NCI-H2227 (cell line): ENCODE data around the gene PSAT1.
A peak's percentile ranks its signal among the peaks of the same experiment; 100 is the strongest.

Experiments used
- DNase-seq: peaks from one replicate; lab custom pipeline; 2025; ENCODE audit not compliant: unreplicated experiment; lab: John Stamatoyannopoulos, UW

Gene PSAT1

DNA sequence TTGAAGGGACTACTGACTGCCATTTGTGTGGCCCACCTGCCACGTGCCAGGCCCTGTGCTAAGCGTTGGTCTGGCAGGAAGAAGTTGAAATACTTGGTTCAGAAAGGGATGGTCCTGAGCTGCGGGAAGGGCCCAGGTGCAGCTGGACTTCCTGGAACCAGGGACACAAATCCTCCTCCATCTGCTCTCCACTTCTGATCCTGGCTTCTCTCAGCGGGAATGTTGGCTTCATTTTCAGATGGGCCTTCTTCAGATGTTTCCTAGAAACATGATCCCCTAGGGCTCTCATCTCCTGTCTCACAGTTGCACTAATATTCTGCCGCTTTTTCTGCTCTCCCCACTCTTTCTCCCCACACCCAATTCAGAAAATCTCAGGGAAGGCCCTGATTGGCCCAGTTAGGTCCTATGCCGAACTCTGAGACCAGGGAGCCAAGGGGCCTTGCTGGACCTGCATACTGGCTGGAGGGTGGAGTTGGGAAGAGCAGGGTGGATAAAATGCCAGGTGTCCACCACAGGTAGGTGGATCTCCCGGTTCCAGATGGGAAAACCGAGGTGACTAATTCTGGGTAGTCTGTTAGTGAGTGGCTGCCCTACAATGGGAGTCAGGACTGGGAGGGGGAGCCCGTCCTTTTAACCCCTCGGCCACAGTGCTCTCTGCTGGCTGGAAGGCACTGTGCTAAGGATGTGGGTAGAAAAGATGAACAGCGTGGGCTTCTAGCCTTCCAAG, 19.4 kb downstream of the PSAT1 start:
- no peak for DNase-seq

DNA sequence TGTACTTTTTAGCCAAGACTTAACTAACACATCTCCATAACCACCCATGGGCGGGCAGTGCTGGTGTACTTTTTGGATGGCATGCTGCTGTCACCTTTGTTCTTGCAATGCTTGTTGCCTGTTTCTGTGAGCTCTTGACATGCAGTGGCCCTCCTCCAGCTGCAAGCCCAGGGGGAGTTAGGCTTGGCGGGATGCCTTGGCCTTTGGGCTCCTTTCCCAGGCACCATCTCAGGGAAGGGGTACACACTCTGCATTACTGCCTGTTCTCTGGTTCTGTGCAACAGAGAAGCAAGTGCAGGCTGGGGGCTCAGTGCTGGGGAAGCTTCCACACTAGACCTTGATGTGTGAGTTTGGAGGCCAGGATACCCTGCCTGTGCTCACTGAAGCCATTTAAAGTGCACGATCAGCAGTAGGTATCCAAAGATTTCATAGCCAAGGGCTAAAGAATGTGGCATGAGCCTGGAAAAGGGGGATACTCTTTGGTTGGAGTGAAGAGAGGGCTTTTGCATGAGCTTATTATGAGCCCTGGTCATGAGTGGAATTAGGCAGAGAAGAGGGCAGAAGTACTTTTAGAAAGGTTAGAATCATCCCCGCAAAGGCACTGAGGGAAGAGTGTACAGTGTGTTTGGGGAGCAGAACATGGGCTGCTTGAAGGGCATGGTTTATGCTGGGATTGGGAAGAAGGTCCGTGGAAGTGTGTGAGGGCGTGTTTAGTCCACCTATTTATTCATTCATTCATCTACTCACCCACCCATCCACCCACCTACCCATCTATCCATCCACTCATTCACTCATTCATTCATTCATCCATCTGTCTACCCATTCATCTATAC, 22.5 kb downstream of the PSAT1 start:
- no peak for DNase-seq

DNA sequence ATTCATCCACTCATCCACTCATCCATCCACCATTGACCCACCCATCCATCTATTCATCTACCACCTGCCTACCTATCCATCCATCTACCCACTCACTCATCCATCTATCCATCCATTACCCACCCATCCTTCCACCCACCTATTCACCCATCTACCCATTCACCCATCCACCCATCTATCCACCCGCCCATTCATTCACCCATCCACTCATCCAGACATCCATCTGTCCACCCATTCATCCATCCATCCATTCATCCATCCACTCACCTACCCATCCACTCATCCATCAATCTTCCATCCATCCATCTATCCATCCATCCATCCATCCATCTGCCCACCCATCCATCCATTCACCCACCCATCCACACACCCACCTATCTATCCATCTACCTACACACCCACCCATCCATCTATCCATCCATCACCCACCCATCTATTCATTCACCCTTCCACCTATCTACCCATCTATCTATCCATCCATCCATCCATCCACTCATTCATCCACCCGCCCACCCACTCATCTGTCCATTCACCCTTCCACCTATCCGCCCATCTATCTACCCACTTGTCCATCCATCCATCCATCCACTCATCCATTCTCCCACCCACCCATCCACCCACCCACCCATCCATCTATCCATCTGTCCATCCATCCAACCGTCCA, 23.2 kb downstream of the PSAT1 start:
- no peak for DNase-seq

DNA sequence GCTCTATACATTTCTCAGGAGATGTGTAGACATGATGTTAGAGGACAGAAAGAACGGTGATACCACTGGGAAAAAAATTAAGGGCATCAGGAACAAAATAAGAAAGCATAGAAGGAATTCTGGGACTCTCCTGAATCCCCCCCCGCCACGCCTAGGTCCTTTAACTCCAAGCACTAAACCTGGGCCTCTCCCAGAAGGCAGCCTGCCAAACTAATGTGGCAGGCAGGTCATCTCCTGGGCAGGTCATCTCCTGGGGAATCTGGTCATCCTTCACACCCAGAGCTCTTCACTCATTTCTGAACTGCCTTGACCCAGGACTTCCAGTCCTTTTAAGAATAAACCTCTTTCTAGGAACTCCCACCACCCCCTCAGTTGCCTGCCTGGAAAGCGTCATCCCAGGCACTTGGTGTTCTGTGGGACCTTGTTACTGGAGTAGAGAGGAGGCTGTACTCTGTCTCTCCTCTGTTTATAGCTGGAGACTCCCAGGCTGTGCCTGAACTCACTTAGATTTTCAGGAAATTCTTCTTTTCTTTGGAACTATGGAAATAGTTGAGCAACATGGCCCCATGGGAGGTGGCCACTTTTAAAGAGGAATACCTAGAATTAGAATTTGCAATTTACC, 24.1 kb downstream of the PSAT1 start:
- DNase-seq = no peak

DNA sequence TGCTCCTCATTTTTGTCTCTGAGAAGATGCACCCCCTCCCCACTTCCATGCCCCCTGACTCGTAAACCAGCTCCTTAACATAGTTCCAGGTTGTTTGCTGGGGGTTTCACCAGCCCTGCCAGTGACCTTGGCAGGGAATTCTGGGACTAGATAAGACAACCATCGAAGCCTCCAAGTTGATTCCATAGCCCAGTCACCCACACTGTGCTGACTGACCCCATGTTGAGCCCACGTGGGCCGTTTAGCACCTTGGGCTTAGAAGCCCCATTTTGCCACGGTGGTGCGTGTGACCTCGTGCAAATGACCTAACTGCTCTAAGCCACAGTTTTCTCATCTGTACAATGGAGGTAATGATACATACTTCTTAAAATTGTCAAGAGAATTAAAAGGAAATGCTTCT, 24.6 kb downstream of the PSAT1 start:
- DNase-seq = no peak

DNA sequence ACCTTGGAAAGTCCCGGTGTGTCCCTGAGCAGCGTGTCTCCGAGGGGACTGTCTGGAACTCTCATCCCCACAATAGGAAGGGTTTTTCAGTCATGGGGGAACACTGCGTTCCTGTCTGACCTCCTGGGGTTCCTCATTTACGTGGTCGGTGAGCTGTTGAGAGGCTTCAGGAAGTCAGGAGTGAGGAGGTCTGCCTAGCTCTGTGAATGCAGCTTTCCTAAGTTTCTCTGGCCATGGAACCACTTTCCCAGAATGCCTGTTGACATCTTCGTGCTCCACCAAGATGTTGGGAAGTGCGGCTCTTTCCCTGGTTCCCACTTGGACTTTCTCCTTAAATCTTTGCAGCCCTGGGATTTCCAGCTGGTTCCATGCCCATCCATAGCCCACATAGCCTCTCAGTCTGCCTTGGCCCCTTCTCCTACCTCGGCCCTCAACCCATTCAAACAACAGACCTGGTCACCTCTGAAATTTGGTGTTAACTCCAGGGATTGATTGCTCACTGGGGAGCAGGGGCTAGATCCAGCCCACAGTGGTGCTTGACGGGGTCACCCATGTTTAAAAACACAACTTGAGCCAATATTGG, 27.2 kb downstream of the PSAT1 start:
- no peak for DNase-seq

DNA sequence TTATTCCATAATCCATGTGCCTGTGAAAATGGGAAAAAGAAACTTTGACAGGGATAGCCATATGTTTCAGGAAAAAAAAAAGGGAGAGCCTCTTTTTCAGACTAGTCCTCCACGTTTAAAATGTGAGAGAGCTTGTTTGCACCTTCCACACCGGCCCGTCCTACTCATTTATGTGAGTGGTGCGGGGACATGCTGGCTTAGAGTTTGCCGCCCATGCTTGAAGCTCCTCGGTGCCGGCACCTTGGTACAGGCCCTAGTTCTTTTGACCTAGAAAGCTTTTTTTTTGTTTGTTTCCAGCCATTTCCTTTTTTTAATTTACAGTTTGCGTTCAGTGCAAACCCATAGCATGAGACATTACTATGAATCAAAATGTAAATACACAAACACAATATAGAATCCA, 27.8 kb downstream of the PSAT1 start:
- no peak for DNase-seq

DNA sequence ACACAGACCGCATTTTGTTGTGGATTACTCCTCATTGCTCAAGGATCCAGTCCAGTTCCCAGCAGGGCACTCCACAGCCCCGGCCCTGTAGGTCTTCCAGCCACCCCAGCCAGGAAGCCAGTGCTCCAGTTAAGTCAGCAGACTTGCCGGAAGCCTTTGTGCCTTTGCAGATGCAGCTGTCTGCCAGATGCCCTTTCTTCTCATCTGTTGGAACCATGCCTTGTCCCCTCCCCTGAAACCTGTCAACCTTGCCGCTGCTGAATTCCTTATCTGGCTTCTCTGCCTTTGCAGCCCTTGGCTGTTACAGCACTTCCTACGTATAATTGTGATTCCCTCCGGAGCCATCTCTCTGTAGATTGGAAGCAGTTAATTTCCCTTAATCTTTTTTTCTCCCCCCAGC, 28.4 kb downstream of the PSAT1 start:
- peak; percentile 39 for DNase-seq

DNA sequence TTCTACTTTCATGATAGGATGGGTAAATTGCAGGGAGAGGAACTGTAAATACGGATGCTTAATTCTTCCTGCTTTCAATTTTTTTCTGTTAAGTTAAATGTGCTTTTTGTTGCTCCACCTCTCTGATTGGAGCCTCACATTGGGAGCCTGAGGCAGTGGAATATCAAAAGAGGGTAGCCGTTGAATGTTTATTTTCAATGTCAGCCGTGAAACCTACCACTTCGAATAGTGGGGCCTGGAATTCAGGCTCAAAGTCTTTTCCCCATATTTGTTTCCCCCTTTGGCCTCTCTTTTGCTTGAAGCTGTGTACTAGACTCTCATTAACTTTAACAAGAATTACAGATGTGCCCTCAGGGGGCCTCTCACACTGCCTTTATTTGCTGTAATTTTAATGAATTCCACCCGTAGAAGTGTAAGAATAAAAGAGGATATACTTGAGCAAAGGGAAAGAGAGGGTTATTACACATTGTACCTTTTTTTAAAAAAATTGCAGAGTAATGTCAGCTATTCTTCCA, 29.0 kb downstream of the PSAT1 start:
- no peak for DNase-seq

DNA sequence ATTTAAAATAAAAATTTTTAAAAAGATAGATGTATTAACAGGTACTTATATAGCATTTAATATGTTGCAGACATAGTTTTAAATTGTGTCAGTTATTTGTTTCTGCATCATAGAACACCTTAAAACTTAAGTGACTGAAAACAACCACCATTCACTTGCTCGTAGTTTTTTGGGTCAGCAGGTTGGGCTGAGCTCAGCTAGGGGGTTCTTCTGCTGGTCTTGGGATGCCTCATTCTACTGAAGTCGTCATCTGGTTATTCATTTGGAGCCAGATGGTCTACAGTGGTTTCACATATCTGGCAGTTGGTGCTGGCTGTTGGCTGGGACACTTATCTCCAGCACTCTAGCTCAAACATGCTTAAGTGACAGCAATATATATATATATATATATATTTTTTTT, 29.6 kb downstream of the PSAT1 start:
- DNase-seq = no peak

DNA sequence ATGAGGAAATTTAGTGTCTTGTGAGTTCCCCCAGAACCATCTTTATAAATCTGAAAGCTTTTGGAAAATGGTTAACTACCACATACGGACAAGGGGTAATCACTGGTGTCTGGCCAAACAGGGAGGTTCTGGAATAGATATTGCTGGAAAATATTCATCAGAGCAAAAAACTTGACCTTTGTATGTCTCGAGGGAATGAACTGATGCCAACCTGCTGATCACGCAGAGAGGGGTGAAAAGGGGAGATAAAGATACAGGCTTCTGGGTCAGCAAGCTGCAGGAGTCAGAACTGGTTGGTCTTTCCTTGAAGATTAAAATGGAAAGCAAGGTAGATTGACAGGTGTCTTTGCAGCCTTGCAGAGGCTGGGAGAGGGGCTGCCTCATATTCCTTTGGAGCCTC, 35.5 kb downstream of the PSAT1 start:
- no peak for DNase-seq

DNA sequence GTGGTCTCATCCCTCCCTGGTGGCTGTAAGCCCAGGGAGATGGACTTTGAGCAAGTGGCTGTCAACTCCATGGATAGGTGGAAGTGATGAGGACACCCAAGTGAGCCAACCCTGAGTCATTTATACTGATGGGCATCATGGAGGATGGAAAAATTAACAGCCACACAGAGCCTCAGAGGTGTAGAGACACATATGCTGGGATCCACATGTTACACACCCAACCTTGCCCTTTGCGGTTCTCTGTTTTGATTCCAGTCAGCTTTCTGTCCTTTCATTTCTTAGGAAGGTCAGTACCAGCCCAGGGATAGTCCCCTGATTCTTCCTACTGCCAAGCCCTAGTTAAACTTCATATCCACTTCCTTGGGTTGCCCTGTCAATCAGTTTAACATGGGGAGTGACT, 51.9 kb downstream of the PSAT1 start:
- no peak for DNase-seq

DNA sequence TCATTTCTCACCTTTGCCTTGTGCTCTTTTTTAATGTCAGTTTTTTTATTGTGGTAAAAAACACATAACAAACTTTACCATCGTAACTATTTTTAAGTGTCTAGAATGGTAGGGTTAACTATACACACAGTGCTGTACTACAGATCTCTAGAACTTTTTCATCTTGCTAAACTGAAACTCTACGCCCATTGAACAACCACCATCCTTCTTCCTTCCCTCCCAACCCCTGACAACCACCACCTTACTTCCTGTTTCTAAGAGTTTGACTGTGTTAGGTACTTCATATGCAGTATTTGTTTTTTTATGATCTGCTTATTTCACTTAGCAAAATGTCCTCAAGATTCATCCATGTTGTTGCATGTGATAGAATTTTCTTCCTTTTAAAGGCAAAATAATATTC, 54.9 kb downstream of the PSAT1 start:
- no peak for DNase-seq

DNA sequence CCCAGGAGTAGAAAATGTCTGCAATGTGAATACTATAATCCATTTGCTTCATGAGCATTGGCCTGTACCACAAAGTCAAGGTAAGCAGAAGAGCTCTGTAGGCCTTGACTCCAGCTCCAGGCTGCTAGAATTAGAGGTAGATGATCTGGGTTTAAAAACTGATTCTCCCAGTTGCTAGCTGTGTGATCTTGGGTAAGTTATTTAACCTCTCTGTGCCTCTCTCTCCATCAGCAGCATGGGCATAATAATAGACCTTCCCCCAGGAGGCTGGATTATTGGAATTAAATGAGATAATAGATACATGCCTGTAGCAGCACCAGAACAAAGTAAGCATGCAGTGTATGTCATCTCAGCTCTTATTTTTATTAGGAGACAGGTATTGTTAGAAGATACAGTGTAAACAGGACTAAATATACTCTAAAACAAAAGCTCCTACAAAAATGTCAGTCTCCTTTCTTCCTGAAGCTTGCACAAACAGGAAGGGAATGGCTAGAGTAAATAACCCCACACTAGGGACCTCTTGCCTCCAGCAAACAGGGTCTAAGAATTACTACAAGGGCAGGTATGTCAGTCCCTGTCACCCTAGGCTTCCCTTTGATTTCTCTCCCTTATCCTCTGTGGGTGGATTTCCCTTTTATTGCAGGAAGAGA, 57.5 kb downstream of the PSAT1 start:
- no peak for DNase-seq

DNA sequence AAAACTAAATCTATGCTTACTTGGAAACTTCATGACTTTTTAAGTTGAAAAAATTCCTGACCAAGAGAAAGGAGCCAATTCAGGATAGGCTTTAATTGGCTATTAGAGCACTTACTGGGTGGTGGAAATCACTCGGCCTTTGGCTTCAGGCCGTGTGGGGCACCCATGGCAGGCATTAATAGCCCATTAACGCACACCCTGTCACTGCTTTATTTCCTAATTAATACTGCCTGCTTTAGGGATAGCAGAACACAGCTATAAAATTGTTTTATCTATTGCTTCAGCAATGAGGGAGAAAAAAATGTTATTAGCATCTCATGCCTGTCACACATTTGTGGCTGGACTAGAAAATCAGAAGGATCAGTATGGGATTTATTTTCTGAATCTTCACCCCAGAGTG, 58.1 kb downstream of the PSAT1 start:
- DNase-seq = no peak

DNA sequence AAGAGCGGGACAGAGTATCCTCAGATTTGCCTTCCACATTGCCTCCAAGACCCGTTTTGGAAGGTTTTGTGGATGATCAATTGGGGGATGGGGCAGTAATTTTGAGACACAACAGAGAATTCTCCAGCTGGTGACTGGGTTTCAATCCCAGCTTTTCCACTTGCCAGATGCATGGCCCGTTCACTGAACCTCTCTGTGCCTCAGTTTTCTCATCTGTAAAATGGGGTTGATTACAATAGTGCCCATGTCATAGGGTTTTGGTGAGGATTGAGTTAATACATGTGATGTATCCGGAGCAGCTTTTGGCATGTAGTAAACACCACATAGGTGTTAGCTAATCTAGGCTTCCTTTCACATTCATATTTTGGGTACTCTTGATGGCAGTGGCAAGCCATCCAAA, 59.7 kb downstream of the PSAT1 start:
- no peak for DNase-seq

DNA sequence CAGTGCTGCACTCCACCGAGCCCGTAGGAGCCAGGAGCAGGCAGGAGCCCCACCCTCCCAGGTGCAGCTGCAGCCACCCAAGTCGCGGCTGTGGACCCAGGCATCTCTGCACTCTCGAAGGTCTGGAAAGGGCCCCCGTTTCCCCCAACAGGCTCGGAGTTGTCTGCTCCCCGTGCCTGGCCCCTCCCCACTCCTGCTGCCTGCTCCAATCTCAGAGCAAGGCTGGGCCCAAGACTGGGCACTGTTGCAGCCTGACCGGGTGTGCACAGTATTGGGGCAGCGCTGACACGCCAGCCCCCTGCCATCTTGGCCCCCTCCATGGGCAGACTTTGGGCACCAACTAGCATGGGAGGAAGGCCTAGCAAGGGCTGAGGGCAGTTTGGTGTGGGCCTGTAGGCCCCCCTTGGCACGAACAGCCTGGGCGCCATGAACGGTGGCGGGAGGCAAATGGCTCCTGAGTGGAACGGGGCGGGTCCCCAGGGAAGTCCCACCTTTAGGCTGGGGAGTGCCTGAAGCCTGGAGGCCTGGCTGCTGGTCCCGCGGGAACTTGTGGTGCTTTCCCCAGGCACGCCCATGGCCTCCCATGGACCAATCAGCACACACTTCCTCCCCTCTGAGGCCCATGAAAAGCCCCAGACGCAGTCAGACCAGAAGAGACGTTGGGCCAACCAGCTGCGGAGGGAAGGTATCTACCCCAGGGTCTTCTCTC, 60.4 kb downstream of the PSAT1 start:
- no peak for DNase-seq

DNA sequence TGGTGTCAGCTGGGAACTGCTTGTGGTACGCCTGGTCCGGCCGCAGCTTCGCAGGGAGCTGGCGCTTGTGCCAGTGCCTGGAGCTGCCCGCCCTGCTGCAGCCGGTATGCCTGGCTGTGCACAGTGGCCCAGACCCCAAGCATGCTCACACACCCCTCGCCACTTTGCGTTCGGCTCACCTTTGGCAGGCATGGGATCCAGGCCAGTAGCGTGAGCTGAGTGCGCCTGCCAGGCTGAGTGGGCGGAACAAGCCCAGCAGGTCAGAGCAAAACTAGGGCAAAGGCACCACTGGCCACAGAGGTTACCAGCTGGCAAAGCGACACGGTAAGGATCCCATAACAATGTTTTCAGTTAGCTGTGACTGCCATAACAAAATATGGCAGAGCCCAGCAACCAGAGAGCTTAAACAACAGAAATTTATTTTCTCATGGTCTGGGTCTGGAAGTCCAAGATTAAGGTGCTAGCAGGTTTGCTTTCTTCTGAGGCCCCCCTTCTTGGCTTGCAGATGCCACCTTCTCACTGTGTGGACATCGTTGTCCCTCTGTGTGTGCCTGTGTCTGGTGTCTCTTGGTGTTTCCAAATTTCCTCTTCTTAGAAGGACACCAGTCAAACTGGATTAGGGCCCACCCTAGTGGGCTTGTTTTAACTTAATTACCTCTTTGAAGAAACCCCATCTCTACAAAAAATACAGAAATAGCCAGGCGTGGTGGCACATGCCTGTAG, 61.6 kb downstream of the PSAT1 start:
- no peak for DNase-seq

DNA sequence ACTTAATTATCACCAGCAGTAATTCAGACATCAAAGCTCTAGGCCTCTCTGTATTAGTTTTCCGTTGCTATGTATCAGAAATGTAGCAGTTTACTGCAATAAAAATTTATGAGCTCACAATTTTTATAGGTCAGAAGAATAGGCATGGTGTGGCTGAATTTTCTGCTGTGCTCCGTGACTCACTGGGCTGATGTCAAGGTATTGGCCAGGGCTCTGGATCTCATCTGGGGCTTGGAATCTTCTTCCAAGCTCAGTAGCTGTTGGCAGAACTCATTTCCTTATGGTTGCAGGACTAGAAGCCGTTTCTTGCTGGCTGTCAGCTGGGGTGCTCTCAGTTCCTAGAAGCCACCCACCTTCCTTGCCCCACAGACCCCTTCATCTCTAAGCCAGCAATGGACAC, 66.3 kb downstream of the PSAT1 start:
- no peak for DNase-seq
